PC-9 (cell line): ENCODE results near the gene PPP2R5B. TPM values are rescaled to one million over a fixed set of nuclear protein-coding genes. Genes with fewer than 3 reads are reported as not detected.
A peak's percentile ranks its signal among the peaks of the same experiment; 100 is the strongest.

Source experiments
- BruUV-seq: library from RNA; stranded (reverse); fragments of 400-500 nt; replicated peaks from 2 replicates; lab custom pipeline; 2021; lab: Mats Ljungman, UMichigan
- CTCF ChIA-PET: fragments of 300-600 bp; sonication (Branson Sonifier 250); formaldehyde crosslinking; loops from one replicate; lab custom pipeline; 2022; ENCODE audit warnings: antibody characterized with exemption; lab: Charles Lee
- POLR2A ChIA-PET: fragments of 300-600 bp; sonication (Branson Sonifier 250); formaldehyde crosslinking; loops from one replicate; lab custom pipeline; 2022; ENCODE audit warnings: antibody characterized with exemption; ENCODE audit not compliant: unreplicated experiment; lab: Charles Lee
- DNase-seq, 2 experiments: peaks; one replicate each; pipeline versions ENCODE4 v3.0.0 to v3.0.0-alpha.2; 2015 to 2022; ENCODE audit warnings: mixed read lengths in 1 of 2
- H2AFZ ChIP-seq: fragments of 200-600 bp; sonication (generic); 2 replicates; pipeline ENCODE4 v1.8.1; 2017; ENCODE audit warnings: antibody characterized with exemption
- H3F3A ChIP-seq: fragments of 200-600 bp; sonication (generic); 2 replicates; pipeline ENCODE4 v1.8.1; 2017; ENCODE audit warnings: antibody characterized with exemption, mild to moderate bottlenecking, low read depth; ENCODE audit not compliant: insufficient read depth
- H3K27ac ChIP-seq: fragments of 200-600 bp; sonication (generic); 2 replicates; pipeline ENCODE4 v1.6.1; 2016; ENCODE audit warnings: mixed run types
- H3K27me3 ChIP-seq: fragments of 200-600 bp; sonication (generic); 2 replicates; pipeline ENCODE4 v1.6.1; 2016; ENCODE audit warnings: low read depth, mixed run types; ENCODE audit not compliant: insufficient read depth
- H3K36me3 ChIP-seq: fragments of 200-600 bp; sonication (generic); 2 replicates; pipeline ENCODE4 v1.6.1; 2016; ENCODE audit warnings: low read depth, mixed run types
- H3K4me1 ChIP-seq: fragments of 200-600 bp; sonication (generic); replicated peaks from 2 replicates; pipeline ENCODE4 v1.6.1; 2016; ENCODE audit warnings: mixed run types; ENCODE audit not compliant: insufficient read depth
- H3K4me2 ChIP-seq: fragments of 200-600 bp; sonication (generic); 2 replicates; pipeline ENCODE4 v1.6.1; 2017; ENCODE audit warnings: mixed run types
- H3K4me3 ChIP-seq: fragments of 200-600 bp; sonication (generic); 2 replicates; pipeline ENCODE4 v1.6.1; 2016; ENCODE audit warnings: mixed run types
- H3K79me2 ChIP-seq: fragments of 200-600 bp; sonication (generic); 2 replicates; pipeline ENCODE4 v1.6.1; 2017; ENCODE audit warnings: low read depth, mixed run types
- H3K9me2 ChIP-seq: fragments of 200-600 bp; sonication (generic); 2 replicates; pipeline ENCODE4 v1.8.1; 2017; ENCODE audit warnings: mild to moderate bottlenecking; ENCODE audit not compliant: insufficient read depth
- H3K9me3 ChIP-seq: fragments of 200-600 bp; sonication (generic); 2 replicates; pipeline ENCODE4 v1.8.1; 2016; ENCODE audit warnings: low read depth; ENCODE audit not compliant: insufficient read depth
- H4K20me1 ChIP-seq: fragments of 200-600 bp; sonication (generic); 2 replicates; pipeline ENCODE4 v1.8.1; 2017; ENCODE audit not compliant: insufficient read depth
- CTCF ChIP-seq: fragments of 200-600 bp; sonication (generic); conservative IDR thresholded peaks from 2 replicates; pipeline ENCODE4 v1.6.1; 2017; ENCODE audit warnings: mixed run types, antibody characterized with exemption, mild to moderate bottlenecking, moderate library complexity
- EZH2 ChIP-seq: fragments of 200-600 bp; sonication (generic); IDR thresholded peaks from 2 replicates; pipeline ENCODE4 v1.8.0; 2017; ENCODE audit warnings: antibody characterized with exemption, low read depth
- intact Hi-C: fragments of 100-400 bp; cut with micrococcal nuclease; formaldehyde crosslinking; loops from one replicate; pipeline ENCODE4 v1.10.0; 2022; ENCODE audit not compliant: unreplicated experiment
- total RNA-seq: library from RNA; stranded (reverse); gene quantifications from 2 replicates; pipeline ENCODE4 v1.2.3, GENCODE V29; 2021

The PPP2R5B gene
- total RNA-seq, 1 experiment from 2014 or later, result 13.7 TPM

GRCh38 chr11:64935359-64936081, 11.0 kb downstream of the PPP2R5B start, which contains the start of gene GPHA2:
Gene GPHA2, minus strand, starts transcription at chr11:64935893. Its CDS starts 433 bp downstream, at chr11:64935460.
- Histone ChIP-seq H3K9me2 (no peaks in the 10 kb centered on the region), H3K4me2 (no peak within 1 kb of the TSS), H3K4me1 (no peaks in the 10 kb centered on the region), H3K36me3 (no peaks in the 10 kb centered on the region), H3K4me3 (no peak within 1 kb of the TSS), H3K79me2 (no peaks in the 10 kb centered on the region), H3K27me3 (no peaks in the 10 kb centered on the region), H3F3A (no peaks in the 10 kb centered on the region), H3K9me3 (no peaks in the 10 kb centered on the region), H3K27ac (no peak within 1 kb of the TSS), H2AFZ (no peak within 1 kb of the TSS), H4K20me1 (no peaks in the 10 kb centered on the region)
- intact Hi-C loops, result no loop called here
- no peak for TF ChIP-seq CTCF
- no peak for TF ChIP-seq EZH2
- BruUV-seq, result no TSS peak
- peak in 1 of 2 experiments; percentile 17 for DNase-seq
- ChIA-PET CTCF (no interaction called here), POLR2A (interaction anchor here (0.5 to 0.6 kb wide), 2 partner anchors 36 to 80 kb away, joined by 3 to 5 read pairs; partner anchors contain the start of gene MAJIN)

- Histone ChIP-seq H4K20me1 (no peaks in the 10 kb centered on the region), H3K27ac (no peak overlapping the region), H3K4me3 (no peak overlapping the region), H3K9me2 (no peaks in the 10 kb centered on the region), H3K79me2 (no peaks in the 10 kb centered on the region), H3K4me1 (no peaks in the 10 kb centered on the region), H3K36me3 (no peaks in the 10 kb centered on the region), H3K27me3 (no peaks in the 10 kb centered on the region), H2AFZ (no peak overlapping the region), H3F3A (no peaks in the 10 kb centered on the region), H3K9me3 (no peaks in the 10 kb centered on the region), H3K4me2 (no peak overlapping the region)
- ChIA-PET CTCF (no interaction called here), POLR2A (interaction anchor here (0.5 to 0.6 kb wide), 2 partner anchors 52 to 82 kb away, joined by 4 to 5 read pairs; no protein-coding TSS in a partner anchor)
- intact Hi-C loops, result no loop called here
- no peak for DNase-seq
- BruUV-seq, result no TSS peak
- no peak for TF ChIP-seq EZH2
- no peak for TF ChIP-seq CTCF
Measured at GRCh38 chr11:64936539-64936938, 12.1 kb downstream of the PPP2R5B start.

GRCh38 chr11:64947208-64947814, 22.8 kb downstream of the PPP2R5B start:
- H4K20me1 ChIP-seq, result no peaks in the 10 kb centered on the region
- no peak overlapping the region for H3K4me2 ChIP-seq
- H3F3A ChIP-seq, result peaks cover 4% of the 10 kb centered on the region; the same call in 1 of the 2 replicates
- TF ChIP-seq EZH2 (no peak), CTCF (no peak)
- no peaks in the 10 kb centered on the region for H3K9me2 ChIP-seq
- H3K79me2 ChIP-seq, result no peaks in the 10 kb centered on the region
- H3K27me3 ChIP-seq, result no peaks in the 10 kb centered on the region
- no peak overlapping the region for H3K27ac ChIP-seq
- DNase-seq, result no peak
- H3K4me3 ChIP-seq, result no peak overlapping the region
- no peak overlapping the region for H2AFZ ChIP-seq
- no peaks in the 10 kb centered on the region for H3K36me3 ChIP-seq
- ChIA-PET POLR2A (no interaction called here), CTCF (no interaction called here)
- intact Hi-C loops, result no loop called here
- BruUV-seq, result no TSS peak
- H3K4me1 ChIP-seq, result no peaks in the 10 kb centered on the region
- no peaks in the 10 kb centered on the region for H3K9me3 ChIP-seq
